Right lobe of liver (tissue), 4 donors: ENCODE measurements around the gene SLC6A7.

Experiments
- CTCF ChIP-seq, 4 donors: fragments of 200-600 bp in 3 of 4; fragments of 450-650 bp in 1 of 4; IDR thresholded peaks; one replicate each; pipeline versions ENCODE4 v1.5.1 to v1.8.0; 2016 to 2022; ENCODE audit warnings: antibody characterized with exemption in 4 of 4, mild to moderate bottlenecking in 2 of 4
- POLR2A ChIP-seq: fragments of 450-650 bp; IDR thresholded peaks from one replicate; pipeline ENCODE4 v1.6.1; 2017; ENCODE audit warnings: antibody characterized with exemption, mild to moderate bottlenecking
- donor health status: DM: no; HTN: no; CAD: no.
- donor health status: DM: no; HTN: no; CAD: no.
- donor health status: DM: no; HTN: yes; CAD: no.

DNA sequence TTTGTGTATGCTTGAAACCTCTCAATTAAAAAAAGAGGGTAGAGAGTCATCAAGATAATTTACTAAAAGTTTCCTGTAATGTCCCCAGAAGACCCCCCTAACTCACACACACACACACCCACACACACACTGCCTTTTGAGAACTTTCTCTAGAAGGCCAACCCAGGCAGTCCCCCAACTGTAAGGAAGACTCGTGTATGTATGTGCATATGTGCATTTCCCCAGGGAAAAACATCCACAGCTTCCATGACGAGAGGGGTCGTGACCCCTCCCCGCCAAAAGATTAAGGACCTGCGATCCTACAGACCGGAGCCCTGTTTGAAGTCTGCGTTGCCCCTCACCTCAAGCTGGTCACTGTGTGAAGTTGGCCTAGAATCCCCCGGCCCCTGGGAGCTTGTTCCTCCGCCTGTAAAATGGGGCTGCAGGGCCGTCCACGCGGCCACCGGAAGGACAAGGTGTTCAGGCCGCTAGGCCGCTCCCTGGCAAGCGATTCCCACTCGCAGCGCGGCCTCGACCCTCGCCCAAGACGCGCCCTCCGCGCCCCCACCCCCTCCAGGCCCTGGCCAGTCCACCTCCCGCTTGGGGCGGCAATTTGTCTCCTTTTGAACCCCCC lies 23.7 kb upstream of the SLC6A7 start:
- no peak for TF ChIP-seq POLR2A
- no peak for TF ChIP-seq CTCF (IDR thresholded peaks at IDR 0.05)
